Vagina (tissue), 2 donors: Measurements from ENCODE around the gene COL2A1. TPM values are rescaled to one million over a fixed set of nuclear protein-coding genes. Genes with fewer than 3 reads are reported as not detected.

Source experiments
- DNase-seq, 2 donors: peaks; one replicate each; pipeline ENCODE4 v3.0.0-alpha.2; 2017; ENCODE audit errors: extremely low spot score in 2 of 2
- H3K27ac ChIP-seq: fragments of 200-600 bp; sonication (generic); one replicate; pipeline ENCODE4 v1.5.1; 2019
- H3K27me3 ChIP-seq: fragments of 200-600 bp; sonication (generic); one replicate; pipeline ENCODE4 v1.5.1; 2019
- H3K36me3 ChIP-seq, 2 donors: fragments of 200-600 bp; sonication (generic); one replicate each; pipeline ENCODE4 v1.5.1; 2017 to 2019
- H3K4me1 ChIP-seq: fragments of 200-600 bp; sonication (generic); one replicate; pipeline ENCODE4 v1.5.1; 2019
- H3K4me3 ChIP-seq, 2 donors: fragments of 200-600 bp; sonication (generic); 1 replicate in 1 of 2; 2 replicates in 1 of 2; pipeline ENCODE4 v1.5.1; 2016 to 2019
- H3K9me3 ChIP-seq: fragments of 200-600 bp; sonication (generic); one replicate; pipeline ENCODE4 v1.5.1; 2019
- POLR2A ChIP-seq, 2 donors: fragments of 450-650 bp; IDR thresholded peaks; one replicate each; pipeline ENCODE4 v1.6.1; 2017; ENCODE audit warnings: antibody characterized with exemption in 2 of 2, mild to moderate bottlenecking in 2 of 2, moderate library complexity in 2 of 2
- POLR2AphosphoS5 ChIP-seq, 2 donors: sonication (generic); formaldehyde crosslinking; IDR thresholded peaks; one replicate each; pipeline ENCODE4 v1.9.0; 2017; ENCODE audit warnings: antibody characterized with exemption in 2 of 2, mild to moderate bottlenecking in 2 of 2, low read depth in 1 of 2; ENCODE audit not compliant: insufficient read depth in 1 of 2
- intact Hi-C: fragments of 100-400 bp; cut with DNase I; formaldehyde crosslinking; loops from one replicate; pipeline ENCODE4 v1.15.1; 2023
- total RNA-seq: library from RNA; depleted of rRNA; stranded (reverse); fragments of >200 nt; gene quantifications from one replicate; pipeline ENCODE4 v1.2.3, GENCODE V29; 2016
- TF ChIP-seq, protein P1 (sequence below), 3 experiments: fragments of 450-650 bp in 2 of 3; fragments of 200-600 bp in 1 of 3; sonication (generic) in 1 of 3; IDR thresholded peaks; one replicate each; pipeline ENCODE4 v1.5.1; 2017 to 2019; ENCODE audit warnings: antibody characterized with exemption in 3 of 3, mild to moderate bottlenecking in 2 of 3, moderate library complexity in 2 of 3

Gene COL2A1
- total RNA-seq, 1 donor from 2014 or later, result not detected

- Histone ChIP-seq H3K36me3 (no peaks in the 10 kb centered on the region), H3K27ac (no peak overlapping the region), H3K9me3 (no peaks in the 10 kb centered on the region), H3K27me3 (no peaks in the 10 kb centered on the region), H3K4me3 (no peak overlapping the region), H3K4me1 (peaks cover 5% of the 10 kb centered on the region)
- TF ChIP-seq POLR2A (IDR thresholded peaks at IDR 0.05) (no peak), POLR2AphosphoS5 (IDR thresholded peaks at IDR 0.05; ENCODE audit: insufficient read depth in 1 of 2, low read depth in 1 of 2) (no peak)
- TF ChIP-seq, protein P1, sequence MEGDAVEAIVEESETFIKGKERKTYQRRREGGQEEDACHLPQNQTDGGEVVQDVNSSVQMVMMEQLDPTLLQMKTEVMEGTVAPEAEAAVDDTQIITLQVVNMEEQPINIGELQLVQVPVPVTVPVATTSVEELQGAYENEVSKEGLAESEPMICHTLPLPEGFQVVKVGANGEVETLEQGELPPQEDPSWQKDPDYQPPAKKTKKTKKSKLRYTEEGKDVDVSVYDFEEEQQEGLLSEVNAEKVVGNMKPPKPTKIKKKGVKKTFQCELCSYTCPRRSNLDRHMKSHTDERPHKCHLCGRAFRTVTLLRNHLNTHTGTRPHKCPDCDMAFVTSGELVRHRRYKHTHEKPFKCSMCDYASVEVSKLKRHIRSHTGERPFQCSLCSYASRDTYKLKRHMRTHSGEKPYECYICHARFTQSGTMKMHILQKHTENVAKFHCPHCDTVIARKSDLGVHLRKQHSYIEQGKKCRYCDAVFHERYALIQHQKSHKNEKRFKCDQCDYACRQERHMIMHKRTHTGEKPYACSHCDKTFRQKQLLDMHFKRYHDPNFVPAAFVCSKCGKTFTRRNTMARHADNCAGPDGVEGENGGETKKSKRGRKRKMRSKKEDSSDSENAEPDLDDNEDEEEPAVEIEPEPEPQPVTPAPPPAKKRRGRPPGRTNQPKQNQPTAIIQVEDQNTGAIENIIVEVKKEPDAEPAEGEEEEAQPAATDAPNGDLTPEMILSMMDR (IDR thresholded peaks at IDR 0.05), result no peak
- intact Hi-C loops, result no loop called here
- no peak for DNase-seq
These were observed 16.7 kb downstream of the COL2A1 start for GRCh38 chr12:47987411-47988072.

DNA sequence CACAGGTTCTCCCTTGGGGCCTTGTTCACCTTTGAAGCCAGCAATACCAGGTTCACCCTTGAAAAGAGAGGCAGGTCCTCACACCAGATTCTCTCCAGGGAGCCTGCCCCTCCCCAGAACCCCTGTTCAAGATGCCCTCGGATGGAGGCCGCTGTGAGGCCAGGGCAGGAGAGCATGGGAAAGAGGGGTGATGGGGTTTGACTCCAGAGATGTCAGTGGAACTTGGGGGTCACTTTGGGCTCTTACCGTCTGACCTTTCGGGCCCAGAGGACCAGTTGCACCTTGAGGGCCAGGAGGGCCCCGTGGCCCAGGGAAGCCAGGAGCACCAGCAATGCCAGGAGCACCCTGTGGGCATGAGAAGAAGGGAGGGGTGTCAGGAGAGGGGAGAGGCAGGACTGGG lies 17.4 kb downstream of the COL2A1 start:
- intact Hi-C loops, result no loop called here
- Histone ChIP-seq H3K27me3 (no peaks in the 10 kb centered on the region), H3K4me1 (peaks cover 5% of the 10 kb centered on the region), H3K9me3 (no peaks in the 10 kb centered on the region), H3K4me3 (no peak overlapping the region), H3K36me3 (no peaks in the 10 kb centered on the region), H3K27ac (no peak overlapping the region)
- no peak for TF ChIP-seq POLR2AphosphoS5 (IDR thresholded peaks at IDR 0.05; ENCODE audit: insufficient read depth in 1 of 2, low read depth in 1 of 2)
- no peak for TF ChIP-seq POLR2A (IDR thresholded peaks at IDR 0.05)
- TF ChIP-seq, protein P1 (IDR thresholded peaks at IDR 0.05), result no peak
- no peak for DNase-seq

DNA sequence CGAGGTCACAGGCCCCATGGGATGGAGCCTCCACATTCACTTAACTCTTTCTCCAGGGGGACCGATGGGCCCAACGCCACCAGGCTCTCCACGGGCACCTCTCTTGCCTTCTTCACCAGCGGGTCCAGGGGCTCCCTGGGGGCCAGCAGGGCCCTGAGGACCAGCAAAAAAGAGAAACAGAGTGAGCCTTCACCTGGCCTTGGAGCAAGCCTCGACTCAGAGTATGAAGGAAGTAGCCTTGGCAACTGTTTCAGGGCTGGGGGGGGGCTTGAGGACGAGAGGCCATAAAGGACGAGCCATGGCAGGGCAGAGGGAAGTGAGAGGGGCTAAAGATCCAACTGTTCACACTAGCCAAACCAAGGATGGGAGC lies 18.0 kb downstream of the COL2A1 start:
- DNase-seq, result no peak
- Histone ChIP-seq H3K27ac (no peak overlapping the region), H3K27me3 (no peaks in the 10 kb centered on the region), H3K36me3 (no peaks in the 10 kb centered on the region), H3K4me1 (peaks cover 4% of the 10 kb centered on the region), H3K9me3 (no peaks in the 10 kb centered on the region), H3K4me3 (no peak overlapping the region)
- intact Hi-C loops, result no loop called here
- TF ChIP-seq POLR2A (IDR thresholded peaks at IDR 0.05) (no peak), POLR2AphosphoS5 (IDR thresholded peaks at IDR 0.05; ENCODE audit: insufficient read depth in 1 of 2, low read depth in 1 of 2) (no peak)
- TF ChIP-seq, protein P1 (IDR thresholded peaks at IDR 0.05), result no peak

GRCh38 chr12:47985596-47986290 lies 18.5 kb downstream of the COL2A1 start:
- intact Hi-C loops, result no loop called here
- Histone ChIP-seq H3K27me3 (no peaks in the 10 kb centered on the region), H3K4me1 (no peaks in the 10 kb centered on the region), H3K36me3 (no peaks in the 10 kb centered on the region), H3K4me3 (no peak overlapping the region), H3K27ac (no peak overlapping the region), H3K9me3 (no peaks in the 10 kb centered on the region)
- no peak for DNase-seq
- TF ChIP-seq, protein P1 (IDR thresholded peaks at IDR 0.05), result no peak
- no peak for TF ChIP-seq POLR2AphosphoS5 (IDR thresholded peaks at IDR 0.05; ENCODE audit: insufficient read depth in 1 of 2, low read depth in 1 of 2)
- no peak for TF ChIP-seq POLR2A (IDR thresholded peaks at IDR 0.05)

DNA sequence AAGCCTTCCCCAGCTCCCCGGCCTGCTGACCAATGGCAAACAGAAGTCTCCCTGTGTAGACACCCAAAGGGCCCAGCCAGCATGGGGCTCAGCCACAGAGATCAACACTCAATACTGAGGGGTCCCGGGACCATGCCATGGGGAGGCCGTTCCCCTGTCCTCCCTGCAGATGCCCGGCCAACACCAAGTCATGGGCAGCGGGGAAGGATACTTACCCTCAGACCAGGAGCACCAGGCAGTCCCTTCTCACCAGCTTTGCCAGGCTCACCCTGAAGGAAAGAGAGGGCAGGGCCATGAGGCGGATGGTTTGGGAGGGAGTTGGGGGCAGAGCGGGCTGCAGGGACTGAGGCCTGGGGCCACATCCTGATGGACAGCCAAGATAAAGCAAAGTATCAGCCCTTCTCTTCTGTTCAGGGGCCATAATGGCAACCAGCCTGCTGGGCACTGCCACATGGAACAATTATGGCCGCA lies 19.9 kb downstream of the COL2A1 start:
- no peaks in the 10 kb centered on the region for H3K4me1 ChIP-seq
- intact Hi-C loops, result no loop called here

More for the DNA sequence above, 19.9 kb downstream of the COL2A1 start:
- no peak for DNase-seq
- H3K4me3 ChIP-seq, result no peak overlapping the region
- no peak overlapping the region for H3K27ac ChIP-seq
- no peaks in the 10 kb centered on the region for H3K9me3 ChIP-seq
- no peaks in the 10 kb centered on the region for H3K36me3 ChIP-seq
- TF ChIP-seq POLR2A (IDR thresholded peaks at IDR 0.05) (no peak), POLR2AphosphoS5 (IDR thresholded peaks at IDR 0.05; ENCODE audit: insufficient read depth in 1 of 2, low read depth in 1 of 2) (no peak)
- TF ChIP-seq, protein P1 (IDR thresholded peaks at IDR 0.05), result no peak
- H3K27me3 ChIP-seq, result no peaks in the 10 kb centered on the region
